H1 (cell line): ENCODE measurements around the gene RAB3GAP1. TPM values are rescaled to one million over a fixed set of nuclear protein-coding genes. Genes with fewer than 3 reads are reported as not detected.

Source experiments
- ASH2L ChIP-seq: fragments of 200-600, 300-600 bp; sonication (generic); IDR thresholded peaks from one replicate; pipeline ENCODE4 v1.7.1; 2017; ENCODE audit warnings: low read length
- ATF2 ChIP-seq: IDR thresholded peaks from 2 replicates; pipeline ENCODE4 v1.6.1; 2012; ENCODE audit warnings: low read length, inconsistent platforms
- CBX5 ChIP-seq: fragments of 300-800, 300-1000 bp; sonication (generic); IDR thresholded peaks from 2 replicates; pipeline ENCODE4 v1.7.1; 2016; ENCODE audit warnings: antibody characterized with exemption, low read length, low read depth
- CTBP2 ChIP-seq: IDR thresholded peaks from 2 replicates; pipeline ENCODE4 v1.7.0; 2011; ENCODE audit warnings: borderline replicate concordance, mild to moderate bottlenecking, moderate library complexity, mixed read lengths, low read length; ENCODE audit not compliant: insufficient read depth, insufficient read length
- CTCF ChIP-seq, 3 experiments: IDR thresholded peaks; 1 replicate in 2 of 3; 2 replicates in 1 of 3; pipeline versions ENCODE4 v1.5.1 to v1.6.1; 2011; ENCODE audit warnings: low read length in 3 of 3, mild to moderate bottlenecking in 3 of 3, inconsistent platforms in 2 of 3, low read depth in 1 of 3, moderate library complexity in 1 of 3; ENCODE audit not compliant: insufficient read depth in 1 of 3; ENCODE audit errors: control extremely low read depth in 1 of 3
- KDM5A ChIP-seq: fragments of 200-600 bp; IDR thresholded peaks from 2 replicates; pipeline ENCODE4 v1.7.1; 2012; ENCODE audit warnings: mild to moderate bottlenecking, low read length, inconsistent platforms, mixed read lengths
- RFX5 ChIP-seq: IDR thresholded peaks from 2 replicates; pipeline ENCODE4 v1.6.1; 2011; ENCODE audit warnings: low read depth, low read length, improper control_type of control experiment, borderline replicate concordance
- polyA plus RNA-seq, 7 experiments: library from polyadenylated mRNA; depleted of rRNA in 3 of 7; stranded (reverse) in 5 of 7; unstranded in 2 of 7; fragments of >200 nt in 5 of 7; fragments of 200-250 nt in 2 of 7; gene quantifications; 1 replicate in 5 of 7; 2 replicates in 1 of 7; 4 replicates in 1 of 7; pipeline versions ENCODE4 v1.2.1 to v1.2.3, GENCODE V29; 2011 to 2013; ENCODE audit warnings: missing spikeins in 2 of 7, mixed read lengths in 2 of 7
- total RNA-seq: library from RNA; stranded (reverse); fragmentation: NEBNext Ultra II Directional; extraction: Animal tissue kit (Norgen Biotek cat#: 25700); gene quantifications from 2 replicates; pipeline ENCODE4 v1.2.1, GENCODE V29; 2021

RAB3GAP1 gene
- total and polyA plus RNA-seq, 2 of the 8 experiments (the other 6 are each of a cell fraction or from before 2014, with no cell fraction given): 9.8 to 28.6 TPM

GRCh38 chr2:135064149-135064548 is 12.1 kb downstream of the RAB3GAP1 start (continued):
- no peak for TF ChIP-seq CTCF (IDR thresholded peaks at IDR 0.05; ENCODE audit: control extremely low read depth in 1 of 3, insufficient read depth in 1 of 3, low read depth in 1 of 3, low read length in 3 of 3)
- no peak for TF ChIP-seq ASH2L
- no peak for TF ChIP-seq ATF2
- no peak for TF ChIP-seq KDM5A
- TF ChIP-seq RFX5: no peak
- TF ChIP-seq CBX5: no peak
- TF ChIP-seq CTBP2: no peak
